Measurements from ENCODE around the gene RPL18. TPM values are rescaled to one million over a fixed set of nuclear protein-coding genes. Genes with fewer than 3 reads are reported as not detected.

Gene RPL18
- total and polyA plus RNA-seq, 9 of the 15 experiments (the other 6 are each of a cell fraction or from before 2014, with no cell fraction given): 312 to 2,635 (median 1,653) TPM

- TF ChIP-seq SP1 (CRISPR knock-in tag; IDR thresholded peaks at IDR 0.05): 0 out of 2 replicates have a peak, but pooled peaks have one; percentile 27
- no peak for TF ChIP-seq RBM22 (IDR thresholded peaks at IDR 0.05; ENCODE audit: low read depth, low read length, poor library complexity, severe bottlenecking)
- TF ChIP-seq ZNF408 (CRISPR knock-in tag; IDR thresholded peaks at IDR 0.05; ENCODE audit: low read depth): no peak
- TF ChIP-seq NELFE (IDR thresholded peaks at IDR 0.05; ENCODE audit: insufficient read depth, insufficient read length): no peak
- no peak for TF ChIP-seq RNF219 (CRISPR knock-in tag; IDR thresholded peaks at IDR 0.05)
- TF ChIP-seq ZNF444 (CRISPR knock-in tag; IDR thresholded peaks at IDR 0.05): no peak
- no peak for TF ChIP-seq SOX6 (IDR thresholded peaks at IDR 0.05)
Observed at GRCh38 chr19:48629599-48630295, 10.8 kb upstream of the RPL18 start (continued).

DNA sequence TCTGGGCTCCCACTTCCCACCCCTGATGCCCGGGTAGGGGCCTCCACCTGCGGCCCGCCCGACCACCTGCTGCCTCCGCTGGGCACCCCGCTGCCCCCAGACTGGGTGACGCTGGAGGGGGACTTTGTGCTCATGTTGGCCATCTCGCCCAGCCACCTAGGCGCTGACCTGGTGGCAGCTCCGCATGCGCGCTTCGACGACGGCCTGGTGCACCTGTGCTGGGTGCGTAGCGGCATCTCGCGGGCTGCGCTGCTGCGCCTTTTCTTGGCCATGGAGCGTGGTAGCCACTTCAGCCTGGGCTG is 10.3 kb upstream of the RPL18 start:
- no peak overlapping the region for H3K27ac ChIP-seq (ENCODE audit: extremely low read depth, low read depth, low read length)
- in situ Hi-C loops (cut with MboI) (no loop called here), intact Hi-C loops (cut with micrococcal nuclease) (no loop called here)
- no peak overlapping the region for H3K4me3 ChIP-seq
- 95% methylated on average over 8 of the region's 22 CpGs for WGBS (ENCODE audit: insufficient coverage, low coverage, missing lambda C conversion rate)
- no peak for FAIRE-seq
- H3K27me3 ChIP-seq (ENCODE audit: control insufficient read depth in 2 of 2, insufficient read depth in 2 of 2, low read length in 2 of 2): no peaks in the 10 kb centered on the region
- H3K79me2 ChIP-seq (ENCODE audit: control insufficient read depth, insufficient read depth, low read length): no peaks in the 10 kb centered on the region
- peaks cover 29 to 77% of the 10 kb centered on the region in 2 experiments for H3K4me1 ChIP-seq (replicated peaks in 1 of 2; ENCODE audit: control insufficient read depth in 2 of 2, insufficient read depth in 2 of 2, low read length in 2 of 2)
- no peak for DNase-seq (ENCODE audit: extremely low read depth in 1 of 4, low spot score in 3 of 4)
- peaks cover 5% of the 10 kb centered on the region; the same call in 1 of the 3 replicates for H3K36me3 ChIP-seq (ENCODE audit: control insufficient read depth, insufficient read depth, low read length)
- no peak for ATAC-seq
- POLR2A ChIA-PET: interaction anchor here (1.4 kb wide), 1 partner anchor 10 kb away, joined by 15 read pairs; the partner anchor contains the start of genes RPL18 and SPHK2
- no peaks in the 10 kb centered on the region for H3K9me3 ChIP-seq (replicated peaks; ENCODE audit: control insufficient read depth, insufficient read depth, low read depth, low read length)
- no peak overlapping the region for H3K4me2 ChIP-seq (ENCODE audit: insufficient read depth, low read length)
- peaks cover 4% of the 10 kb centered on the region for H3K9me1 ChIP-seq (ENCODE audit: control insufficient read depth, insufficient read depth, low read length)
- no peaks in the 10 kb centered on the region for H4K20me1 ChIP-seq (replicated peaks; ENCODE audit: control insufficient read depth, insufficient read depth, low read length)
- H3K9ac ChIP-seq (ENCODE audit: insufficient read depth in 1 of 2, low read depth in 2 of 2, low read length in 2 of 2): peak overlapping the region in 1 of 2 experiments; percentile 62; a peak in 1 of 4 replicates
- no peak overlapping the region for H2AFZ ChIP-seq (ENCODE audit: low read depth, low read length)
- no TSS peak for BruUV-seq (replicated peaks)
- CTCF ChIA-PET (ENCODE audit: low intra/inter-chr PET ratio): no interaction called here
- TF ChIP-seq HBP1 (CRISPR knock-in tag; IDR thresholded peaks at IDR 0.05) (no peak), MXD1 (CRISPR knock-in tag; IDR thresholded peaks at IDR 0.05; ENCODE audit: borderline replicate concordance, poor library complexity, severe bottlenecking) (no peak), SUPT5H (IDR thresholded peaks at IDR 0.05) (no peak), HINFP (tag; conservative IDR thresholded peaks at IDR 0.05; ENCODE audit: low read depth) (no peak), ZNF311 (CRISPR knock-in tag; IDR thresholded peaks at IDR 0.05) (no peak), ZBTB7A (IDR thresholded peaks at IDR 0.05; ENCODE audit: borderline replicate concordance, control insufficient read depth, low read depth, low read length) (no peak), ZNF551 (CRISPR knock-in tag; IDR thresholded peaks at IDR 0.05) (no peak), KDM1A (IDR thresholded peaks at IDR 0.05) (no peak), BHLHE40 (IDR thresholded peaks at IDR 0.05; ENCODE audit: low read length) (no peak)

Data from K562 (cell line).